Bronchial epithelial cell (primary cell): Measurements from ENCODE around the gene PRDM9. TPM values are rescaled to one million over a fixed set of nuclear protein-coding genes. Genes with fewer than 3 reads are reported as not detected.
"Not testable (repeated sequence)": the region's sequence is repeated elsewhere in the genome, so short reads cannot be mapped to it uniquely, and the experiment has no call there.

Experiments used
- DNase-seq: peaks from one replicate; pipeline ENCODE4 v3.0.0-alpha.2; 2010; ENCODE audit warnings: low read depth
- FAIRE-seq: peaks from 2 replicates; lab custom pipeline; 2011; peaks lifted over from hg19 to GRCh38; lab: Jason Lieb, UNC
- H3K27me3 ChIP-seq: 2 replicates; pipeline ENCODE4 v1.5.1; 2011; ENCODE audit warnings: low read length; ENCODE audit not compliant: control insufficient read depth, insufficient read depth
- H3K36me3 ChIP-seq: 2 replicates; pipeline ENCODE4 v1.5.1; 2011; ENCODE audit warnings: low read length; ENCODE audit not compliant: control insufficient read depth, insufficient read depth
- H3K4me3 ChIP-seq: 2 replicates; pipeline ENCODE4 v1.5.1; 2011; ENCODE audit warnings: mild to moderate bottlenecking, low read depth, low read length, control low read depth
- total RNA-seq: library from RNA; depleted of rRNA; stranded (reverse); fragments of >200 nt; gene quantifications from 2 replicates; pipeline ENCODE4 v1.2.1, GENCODE V29; 2014
- TF ChIP-seq, protein P1 (sequence below): IDR thresholded peaks from 2 replicates; pipeline ENCODE4 v1.5.1; 2011; ENCODE audit warnings: mild to moderate bottlenecking, moderate library complexity, low read length, control low read depth, inconsistent platforms; ENCODE audit not compliant: insufficient read depth, severe bottlenecking

The PRDM9 gene
- total RNA-seq, 1 donor from 2014 or later, result under 0.01 TPM

DNA sequence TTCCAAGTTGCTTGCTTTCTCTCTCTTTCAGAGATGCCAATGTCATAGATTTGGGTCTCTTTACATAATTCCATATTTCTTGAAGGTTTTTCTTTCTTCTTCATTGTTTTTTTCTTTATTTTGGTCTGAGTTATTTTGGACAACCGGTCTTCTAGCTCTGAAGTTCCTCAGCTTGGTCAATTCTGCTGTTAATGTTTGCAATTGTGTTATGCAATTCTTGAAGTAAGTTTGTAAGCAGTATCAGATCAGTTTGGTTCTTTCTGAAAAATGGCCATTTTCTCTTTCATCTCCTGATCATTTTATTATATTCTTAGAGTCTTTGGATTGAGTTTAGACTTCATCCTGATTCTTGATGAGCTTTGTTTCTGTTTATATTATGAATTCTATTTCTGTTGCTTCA is 16.4 kb upstream of the PRDM9 start:
- H3K27me3 ChIP-seq, result no peaks in the 10 kb centered on the region
- DNase-seq (no peak), FAIRE-seq (no peak)
- TF ChIP-seq, protein P1, sequence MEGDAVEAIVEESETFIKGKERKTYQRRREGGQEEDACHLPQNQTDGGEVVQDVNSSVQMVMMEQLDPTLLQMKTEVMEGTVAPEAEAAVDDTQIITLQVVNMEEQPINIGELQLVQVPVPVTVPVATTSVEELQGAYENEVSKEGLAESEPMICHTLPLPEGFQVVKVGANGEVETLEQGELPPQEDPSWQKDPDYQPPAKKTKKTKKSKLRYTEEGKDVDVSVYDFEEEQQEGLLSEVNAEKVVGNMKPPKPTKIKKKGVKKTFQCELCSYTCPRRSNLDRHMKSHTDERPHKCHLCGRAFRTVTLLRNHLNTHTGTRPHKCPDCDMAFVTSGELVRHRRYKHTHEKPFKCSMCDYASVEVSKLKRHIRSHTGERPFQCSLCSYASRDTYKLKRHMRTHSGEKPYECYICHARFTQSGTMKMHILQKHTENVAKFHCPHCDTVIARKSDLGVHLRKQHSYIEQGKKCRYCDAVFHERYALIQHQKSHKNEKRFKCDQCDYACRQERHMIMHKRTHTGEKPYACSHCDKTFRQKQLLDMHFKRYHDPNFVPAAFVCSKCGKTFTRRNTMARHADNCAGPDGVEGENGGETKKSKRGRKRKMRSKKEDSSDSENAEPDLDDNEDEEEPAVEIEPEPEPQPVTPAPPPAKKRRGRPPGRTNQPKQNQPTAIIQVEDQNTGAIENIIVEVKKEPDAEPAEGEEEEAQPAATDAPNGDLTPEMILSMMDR, result no peak
- no peak overlapping the region for H3K4me3 ChIP-seq
- H3K36me3 ChIP-seq, result no peaks in the 10 kb centered on the region

DNA sequence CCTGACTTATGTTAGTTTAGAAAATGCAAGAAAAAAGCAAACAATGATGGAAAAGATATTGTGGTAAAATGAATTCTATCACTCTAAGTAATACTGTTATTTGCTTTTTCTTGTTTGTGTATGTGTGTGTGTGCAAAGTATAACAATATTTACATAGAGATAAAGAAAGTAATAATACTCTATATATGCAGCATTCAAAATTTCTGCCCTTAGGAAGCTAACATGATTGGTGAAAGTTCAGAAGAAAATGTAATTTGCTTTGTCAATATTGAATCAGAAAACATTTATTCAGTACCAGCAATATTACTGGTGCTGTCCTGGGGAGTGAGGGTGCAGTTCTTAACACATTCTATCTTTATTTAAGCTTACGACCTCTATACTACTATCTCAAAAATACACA is 12.9 kb upstream of the PRDM9 start:
- no peak for FAIRE-seq
- Histone ChIP-seq H3K4me3 (no peak overlapping the region), H3K27me3 (no peaks in the 10 kb centered on the region), H3K36me3 (no peaks in the 10 kb centered on the region)
- no peak for DNase-seq
- TF ChIP-seq, protein P1, result no peak

DNA sequence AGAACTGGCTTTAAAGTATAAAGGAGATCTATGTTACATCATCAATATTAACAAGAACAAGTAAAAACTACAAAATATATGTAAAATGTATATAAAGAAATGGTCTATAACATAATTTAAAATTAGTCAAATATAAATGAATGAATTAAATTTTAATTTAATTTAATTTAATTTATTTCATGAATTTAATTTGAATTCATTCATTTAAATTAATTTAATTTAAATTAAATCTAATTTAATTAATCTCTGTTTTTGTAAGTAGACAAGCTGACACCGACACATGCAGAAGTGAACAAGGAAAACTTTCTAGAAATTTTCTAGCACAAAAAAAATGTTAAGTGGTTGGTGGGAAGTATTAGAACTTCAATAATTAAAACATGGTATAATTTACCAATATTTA is 10.8 kb upstream of the PRDM9 start:
- DNase-seq (no peak), FAIRE-seq (no peak)
- no peaks in the 10 kb centered on the region for H3K36me3 ChIP-seq
- TF ChIP-seq, protein P1, result no peak
- no peak overlapping the region for H3K4me3 ChIP-seq
- no peaks in the 10 kb centered on the region for H3K27me3 ChIP-seq

DNA sequence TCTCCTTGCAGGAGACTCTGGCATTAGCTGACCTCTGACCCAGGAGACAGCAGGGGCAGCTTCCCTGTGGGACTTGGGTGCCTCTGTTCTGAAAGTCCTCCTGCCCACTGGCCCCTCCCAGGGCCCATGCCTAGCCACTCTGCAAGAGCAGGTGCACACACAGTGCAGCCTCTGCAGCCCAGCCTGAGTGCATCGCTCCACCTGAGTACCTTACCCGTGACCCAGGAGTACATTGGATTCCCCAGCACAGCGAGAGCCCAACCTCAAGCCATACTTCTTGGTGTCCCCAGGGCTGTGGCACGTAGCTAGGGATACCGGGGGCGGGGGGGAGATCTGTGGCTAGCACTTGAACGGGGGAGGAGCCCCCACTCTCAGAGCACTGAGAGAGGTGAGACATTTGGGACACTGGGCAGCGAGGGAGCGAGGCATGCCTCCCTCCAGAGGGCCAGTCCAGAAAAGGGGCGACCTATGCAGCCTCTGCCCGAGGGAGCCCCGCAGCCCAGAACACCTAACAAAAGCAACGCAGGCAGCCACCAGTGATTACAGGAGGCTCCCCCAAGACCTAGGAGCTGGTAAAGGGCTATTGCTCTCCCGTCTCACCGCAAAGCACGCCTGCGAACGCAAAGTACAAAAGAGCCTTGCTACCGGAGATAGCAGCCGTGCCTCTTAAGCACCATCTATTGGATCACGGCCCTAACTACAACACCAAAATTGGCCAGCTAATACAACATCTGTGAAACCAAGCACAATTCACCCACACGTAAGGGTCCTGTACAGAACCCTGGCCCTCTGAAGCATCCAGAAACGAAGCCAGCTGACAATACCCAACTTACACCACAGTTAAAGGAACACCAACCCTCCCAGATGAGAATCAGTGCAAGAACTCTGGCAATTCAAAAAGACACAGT is 826 bp upstream of the PRDM9 start:
- DNase-seq, result peak; percentile 7
- no peaks in the 10 kb centered on the region for H3K36me3 ChIP-seq
- no peaks in the 10 kb centered on the region for H3K27me3 ChIP-seq
- TF ChIP-seq, protein P1, result peak; percentile 14
- peak overlapping the region; percentile 10 for H3K4me3 ChIP-seq
- no peak for FAIRE-seq

DNA sequence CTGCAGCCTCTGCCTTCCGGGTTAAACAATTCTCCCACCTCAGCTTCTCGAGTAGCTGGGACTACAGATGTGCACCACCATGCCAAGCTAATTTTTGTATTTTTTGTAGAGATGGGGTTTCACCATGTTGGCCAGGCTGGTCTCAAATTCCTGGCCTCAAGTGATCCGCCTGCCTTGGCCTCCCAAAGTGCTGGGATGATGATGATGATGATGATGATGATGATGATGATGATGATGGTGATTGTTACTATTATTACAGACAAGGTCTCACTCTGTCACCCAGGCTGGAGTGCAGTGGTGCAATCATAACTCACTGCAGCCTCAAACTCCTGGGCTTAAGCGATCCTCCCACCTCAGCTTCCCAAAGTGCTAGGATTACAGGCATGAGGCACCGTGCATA is 3.0 kb downstream of the PRDM9 start:
- FAIRE-seq, H3K36me3 ChIP-seq, DNase-seq, H3K27me3 ChIP-seq, H3K4me3 ChIP-seq: not testable (repeated sequence)

DNA sequence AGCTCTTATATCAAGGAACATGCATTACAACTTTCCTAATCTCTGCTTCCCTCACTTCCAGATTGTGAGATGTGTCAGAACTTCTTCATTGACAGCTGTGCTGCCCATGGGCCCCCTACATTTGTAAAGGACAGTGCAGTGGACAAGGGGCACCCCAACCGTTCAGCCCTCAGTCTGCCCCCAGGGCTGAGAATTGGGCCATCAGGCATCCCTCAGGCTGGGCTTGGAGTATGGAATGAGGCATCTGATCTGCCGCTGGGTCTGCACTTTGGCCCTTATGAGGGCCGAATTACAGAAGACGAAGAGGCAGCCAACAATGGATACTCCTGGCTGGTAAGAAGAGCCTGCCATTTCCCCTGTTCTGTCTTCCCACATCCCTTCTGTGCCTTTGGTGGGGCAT is 15.1 kb downstream of the PRDM9 start:
- Histone ChIP-seq H3K4me3 (no peak overlapping the region), H3K36me3 (no peaks in the 10 kb centered on the region), H3K27me3 (no peaks in the 10 kb centered on the region)
- TF ChIP-seq, protein P1, result no peak
- FAIRE-seq (no peak), DNase-seq (no peak)
